K562 (cell line): ENCODE measurements around the gene TMEM205. TPM values are rescaled to one million over a fixed set of nuclear protein-coding genes. Genes with fewer than 3 reads are reported as not detected.

ENCODE experiments used
- CCAR2 ChIP-seq: fragments of 200-400 bp; formaldehyde crosslinking; IDR thresholded peaks from 2 replicates; pipeline ENCODE4 v1.6.1; 2017; ENCODE audit warnings: mild to moderate bottlenecking, low read depth, low read length
- ESRRA ChIP-seq: fragments of 450-650 bp; IDR thresholded peaks from 2 replicates; pipeline ENCODE4 v1.6.1; 2014; ENCODE audit warnings: low read depth, mild to moderate bottlenecking, moderate library complexity, borderline replicate concordance
- IRF1 ChIP-seq: sonication (generic); formaldehyde crosslinking; IDR thresholded peaks from 2 replicates; pipeline ENCODE4 v1.8.0; 2022; ENCODE audit warnings: missing genetic modification reagents, mild to moderate bottlenecking, borderline replicate concordance
- MITF ChIP-seq: IDR thresholded peaks from 2 replicates; pipeline ENCODE4 v1.6.1; 2014; ENCODE audit warnings: antibody characterized with exemption
- NCOA2 ChIP-seq, 2 experiments: fragments of 450-650 bp; IDR thresholded peaks; 2 replicates each; pipeline ENCODE4 v1.6.1; 2018; ENCODE audit warnings: mild to moderate bottlenecking in 2 of 2, moderate library complexity in 1 of 2; ENCODE audit not compliant: partially characterized antibody in 2 of 2
- NR2C1 ChIP-seq, 2 experiments: fragments of 450-650 bp; IDR thresholded peaks; 2 replicates each; pipeline ENCODE4 v1.6.1; 2017; ENCODE audit warnings: mild to moderate bottlenecking in 2 of 2, antibody characterized with exemption in 1 of 2, inconsistent platforms in 1 of 2, missing compliant biosample characterization in 1 of 2, missing genetic modification characterization in 1 of 2
- NUFIP1 ChIP-seq: fragments of 450-650 bp; IDR thresholded peaks from 2 replicates; pipeline ENCODE4 v1.6.1; 2018; ENCODE audit not compliant: partially characterized antibody
- RB1 ChIP-seq: fragments of 450-650 bp; IDR thresholded peaks from 2 replicates; pipeline ENCODE4 v1.6.1; 2017; ENCODE audit warnings: low read depth, mild to moderate bottlenecking
- SIX5 ChIP-seq, 2 experiments: IDR thresholded peaks; 2 replicates each; pipeline ENCODE4 v1.6.1; 2011; ENCODE audit warnings: low read length in 2 of 2, borderline replicate concordance in 1 of 2, low read depth in 1 of 2, mild to moderate bottlenecking in 1 of 2, moderate library complexity in 1 of 2; ENCODE audit not compliant: insufficient read depth in 1 of 2
- THRA ChIP-seq: fragments of 450-650 bp; IDR thresholded peaks from 2 replicates; pipeline ENCODE4 v1.6.1; 2017; ENCODE audit warnings: mild to moderate bottlenecking, moderate library complexity
- ZNF121 ChIP-seq: sonication (generic); formaldehyde crosslinking; conservative IDR thresholded peaks from 2 replicates; pipeline ENCODE4 v1.8.0; 2022; ENCODE audit warnings: missing genetic modification reagents
- ZNF232 ChIP-seq: sonication (generic); formaldehyde crosslinking; IDR thresholded peaks from 2 replicates; pipeline ENCODE4 v1.8.0; 2022; ENCODE audit warnings: mild to moderate bottlenecking, missing genetic modification reagents
- ZNF583 ChIP-seq: fragments of 250-450 bp; sonication (Bioruptor Pico); IDR thresholded peaks from 2 replicates; pipeline ENCODE4 v1.4.0; 2020
- ZNF77 ChIP-seq: fragments of 250-450 bp; sonication (Bioruptor Pico); IDR thresholded peaks from 2 replicates; pipeline ENCODE4 v1.5.0; 2020
- ZNF780A ChIP-seq: fragments of 250-450 bp; sonication (Bioruptor Pico); IDR thresholded peaks from 2 replicates; pipeline ENCODE4 v1.5.0; 2021; ENCODE audit warnings: mild to moderate bottlenecking
- polyA plus RNA-seq, 8 experiments: library from polyadenylated mRNA; depleted of rRNA in 4 of 8; stranded (reverse) in 5 of 8; unstranded in 3 of 8; fragments of >200 nt; fragmentation: Nextera tagmentation in 2 of 8; fragmentation: Illumina TruSeq in 1 of 8; extraction: Ambion mirVana in 2 of 8; extraction: Trizol in 1 of 8; gene quantifications; 2 replicates each; pipeline versions ENCODE4 v1.2.1 to v1.2.3, GENCODE V29; 2011 to 2014; ENCODE audit warnings: inconsistent platforms in 1 of 8, missing spikeins in 1 of 8
- total RNA-seq, 7 experiments: library from RNA; depleted of rRNA in 6 of 7; stranded (reverse); fragments of >200 nt in 6 of 7; fragmentation: Illumina TruSeq in 2 of 7; extraction: Trizol in 2 of 7; gene quantifications; 2 replicates each; pipeline versions ENCODE4 v1.2.1 to v1.2.3, GENCODE V29; 2011 to 2021; ENCODE audit warnings: low replicate concordance in 1 of 7
- TF ChIP-seq, protein P1 (sequence below): fragments of 250-450 bp; sonication (Bioruptor Pico); IDR thresholded peaks from 2 replicates; pipeline ENCODE4 v1.8.0; 2021; ENCODE audit warnings: mild to moderate bottlenecking, moderate library complexity
- TF ChIP-seq, protein P2 (sequence below): fragments of 250-450 bp; sonication (Bioruptor Pico); IDR thresholded peaks from 2 replicates; pipeline ENCODE4 v1.4.0; 2020; ENCODE audit warnings: mild to moderate bottlenecking, moderate library complexity
- TF ChIP-seq, protein P3 (sequence below): fragments of 450-650 bp; IDR thresholded peaks from 2 replicates; pipeline ENCODE4 v1.6.1; 2018; ENCODE audit warnings: mild to moderate bottlenecking, low read depth; ENCODE audit not compliant: partially characterized antibody

Gene TMEM205
- total and polyA plus RNA-seq, 9 of the 15 experiments (the other 6 are each of a cell fraction or from before 2014, with no cell fraction given), result 21.3 to 81.5 (median 44.1) TPM

- TF ChIP-seq, protein P1, sequence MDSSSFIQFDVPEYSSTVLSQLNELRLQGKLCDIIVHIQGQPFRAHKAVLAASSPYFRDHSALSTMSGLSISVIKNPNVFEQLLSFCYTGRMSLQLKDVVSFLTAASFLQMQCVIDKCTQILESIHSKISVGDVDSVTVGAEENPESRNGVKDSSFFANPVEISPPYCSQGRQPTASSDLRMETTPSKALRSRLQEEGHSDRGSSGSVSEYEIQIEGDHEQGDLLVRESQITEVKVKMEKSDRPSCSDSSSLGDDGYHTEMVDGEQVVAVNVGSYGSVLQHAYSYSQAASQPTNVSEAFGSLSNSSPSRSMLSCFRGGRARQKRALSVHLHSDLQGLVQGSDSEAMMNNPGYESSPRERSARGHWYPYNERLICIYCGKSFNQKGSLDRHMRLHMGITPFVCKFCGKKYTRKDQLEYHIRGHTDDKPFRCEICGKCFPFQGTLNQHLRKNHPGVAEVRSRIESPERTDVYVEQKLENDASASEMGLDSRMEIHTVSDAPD (CRISPR knock-in tag), result no peak
- TF ChIP-seq MITF, result no peak
- no peak for TF ChIP-seq ZNF232
- TF ChIP-seq, protein P2, sequence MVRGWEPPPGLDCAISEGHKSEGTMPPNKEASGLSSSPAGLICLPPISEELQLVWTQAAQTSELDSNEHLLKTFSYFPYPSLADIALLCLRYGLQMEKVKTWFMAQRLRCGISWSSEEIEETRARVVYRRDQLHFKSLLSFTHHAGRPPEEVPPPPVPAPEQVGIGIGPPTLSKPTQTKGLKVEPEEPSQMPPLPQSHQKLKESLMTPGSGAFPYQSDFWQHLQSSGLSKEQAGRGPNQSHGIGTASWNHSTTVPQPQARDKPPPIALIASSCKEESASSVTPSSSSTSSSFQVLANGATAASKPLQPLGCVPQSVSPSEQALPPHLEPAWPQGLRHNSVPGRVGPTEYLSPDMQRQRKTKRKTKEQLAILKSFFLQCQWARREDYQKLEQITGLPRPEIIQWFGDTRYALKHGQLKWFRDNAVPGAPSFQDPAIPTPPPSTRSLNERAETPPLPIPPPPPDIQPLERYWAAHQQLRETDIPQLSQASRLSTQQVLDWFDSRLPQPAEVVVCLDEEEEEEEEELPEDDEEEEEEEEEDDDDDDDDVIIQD (CRISPR knock-in tag), result 0 out of 2 replicates have a peak, but pooled peaks have one; percentile 42
- no peak for TF ChIP-seq ZNF780A (CRISPR knock-in tag)
- no peak for TF ChIP-seq SIX5 (IDR thresholded peaks at IDR 0.05; ENCODE audit: borderline replicate concordance in 1 of 2, insufficient read depth in 1 of 2, low read depth in 1 of 2, low read length in 2 of 2)
- no peak for TF ChIP-seq NUFIP1
- peak; percentile 70 for TF ChIP-seq ZNF121 (CRISPR knock-in tag)
- TF ChIP-seq IRF1, result no peak
- no peak for TF ChIP-seq CCAR2
- TF ChIP-seq NCOA2 (IDR thresholded peaks at IDR 0.05; ENCODE audit: partially characterized antibody in 2 of 2), result no peak
- TF ChIP-seq, protein P3, sequence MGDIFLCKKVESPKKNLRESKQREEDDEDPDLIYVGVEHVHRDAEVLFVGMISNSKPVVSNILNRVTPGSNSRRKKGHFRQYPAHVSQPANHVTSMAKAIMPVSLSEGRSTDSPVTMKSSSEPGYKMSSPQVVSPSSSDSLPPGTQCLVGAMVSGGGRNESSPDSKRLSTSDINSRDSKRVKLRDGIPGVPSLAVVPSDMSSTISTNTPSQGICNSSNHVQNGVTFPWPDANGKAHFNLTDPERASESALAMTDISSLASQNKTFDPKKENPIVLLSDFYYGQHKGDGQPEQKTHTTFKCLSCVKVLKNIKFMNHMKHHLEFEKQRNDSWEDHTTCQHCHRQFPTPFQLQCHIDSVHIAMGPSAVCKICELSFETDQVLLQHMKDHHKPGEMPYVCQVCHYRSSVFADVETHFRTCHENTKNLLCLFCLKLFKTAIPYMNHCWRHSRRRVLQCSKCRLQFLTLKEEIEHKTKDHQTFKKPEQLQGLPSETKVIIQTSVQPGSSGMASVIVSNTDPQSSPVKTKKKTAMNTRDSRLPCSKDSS, result no peak
- TF ChIP-seq ZNF583 (CRISPR knock-in tag), result no peak
- TF ChIP-seq ESRRA, result peak; percentile 93
- TF ChIP-seq NR2C1 (IDR thresholded peaks at IDR 0.05), result 0 out of 2 replicates have a peak, but pooled peaks have one; percentile 38
- peak; percentile 60; the same call in 1 of the 2 replicates for TF ChIP-seq NR2C1 (tag; IDR thresholded peaks at IDR 0.05)
- no peak for TF ChIP-seq ZNF77 (CRISPR knock-in tag)
- TF ChIP-seq THRA, result no peak
- TF ChIP-seq RB1, result peak; percentile 95
These were observed 37.0 kb upstream of the TMEM205 start (continued) for GRCh38 chr19:11382898-11383705.
